GM18511 (cell line): ENCODE measurements around the gene AQP9.
"Not testable (repeated sequence)": the region's sequence is repeated elsewhere in the genome, so short reads cannot be mapped to it uniquely, and the experiment has no call there.

Source experiments
- ATAC-seq: cut with Tn5 transposase; IDR thresholded peaks from one replicate; pipeline ENCODE4 v1.9.1; 2021; ENCODE audit warnings: mild to moderate bottlenecking, moderate library complexity; ENCODE audit not compliant: unreplicated experiment

AQP9 gene

GRCh38 chr15:58179206-58179605, 41.0 kb downstream of the AQP9 start:
- ATAC-seq, result no peak

- ATAC-seq, result no peak
Observed at GRCh38 chr15:58179741-58180381, 41.7 kb downstream of the AQP9 start.

- no peak for ATAC-seq
Observed at GRCh38 chr15:58182460-58183163, 44.4 kb downstream of the AQP9 start.

- no peak for ATAC-seq
Observed at GRCh38 chr15:58185439-58185838, 47.3 kb downstream of the AQP9 start.

- ATAC-seq, result no peak
Observed at GRCh38 chr15:58189148-58189811, 51.1 kb downstream of the AQP9 start.

GRCh38 chr15:58190419-58190818, 52.2 kb downstream of the AQP9 start:
- no peak for ATAC-seq

DNA sequence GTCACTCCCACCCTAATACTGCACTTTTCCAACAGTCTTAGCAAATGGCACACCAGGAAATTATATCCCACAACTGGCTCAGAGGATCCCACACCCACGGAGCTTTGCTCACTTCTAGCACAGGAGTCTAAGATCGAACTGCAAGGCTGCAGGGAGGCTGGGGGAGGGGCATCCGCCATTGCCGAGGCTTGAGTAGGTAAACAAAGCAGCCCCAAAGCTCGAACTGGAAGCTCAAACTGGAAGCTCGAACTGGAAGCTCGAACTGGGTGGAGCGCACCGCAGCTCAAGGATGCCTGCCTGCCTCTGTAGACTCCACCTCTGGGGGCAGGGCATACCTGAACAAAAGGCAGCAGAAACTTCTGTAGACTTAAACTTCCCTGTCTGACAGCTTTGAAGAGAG, 55.5 kb downstream of the AQP9 start:
- not testable (repeated sequence) for ATAC-seq

DNA sequence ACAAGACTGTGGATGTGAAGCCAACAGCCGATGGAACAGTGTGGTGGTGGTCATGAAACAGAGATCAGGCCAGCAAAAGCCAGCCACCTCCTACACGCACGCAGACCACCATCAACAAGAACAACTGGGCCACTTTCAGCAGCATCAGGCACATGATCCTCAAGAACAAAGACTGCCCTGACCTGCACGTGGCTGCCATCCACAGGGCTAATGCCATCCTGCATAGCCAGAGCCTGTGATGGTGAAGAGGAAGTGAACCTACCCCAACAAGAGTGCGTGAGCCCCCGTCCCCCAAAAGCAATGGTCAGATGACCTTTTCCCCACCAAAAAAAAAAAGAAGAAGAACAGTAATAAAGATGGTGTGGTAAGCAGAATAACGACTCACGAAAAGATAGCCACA, 62.6 kb downstream of the AQP9 start:
- no peak for ATAC-seq

- ATAC-seq, result no peak
Observed at GRCh38 chr15:58201516-58201915, 63.3 kb downstream of the AQP9 start.

- no peak for ATAC-seq
Observed at GRCh38 chr15:58203537-58203936, 65.4 kb downstream of the AQP9 start.

- no peak for ATAC-seq
Observed at GRCh38 chr15:58206151-58206550, 68.0 kb downstream of the AQP9 start.

GRCh38 chr15:58208217-58208616, 70.0 kb downstream of the AQP9 start:
- ATAC-seq, result not testable (repeated sequence)

- ATAC-seq, result not testable (repeated sequence)
Observed at GRCh38 chr15:58209007-58209481, 70.9 kb downstream of the AQP9 start.

DNA sequence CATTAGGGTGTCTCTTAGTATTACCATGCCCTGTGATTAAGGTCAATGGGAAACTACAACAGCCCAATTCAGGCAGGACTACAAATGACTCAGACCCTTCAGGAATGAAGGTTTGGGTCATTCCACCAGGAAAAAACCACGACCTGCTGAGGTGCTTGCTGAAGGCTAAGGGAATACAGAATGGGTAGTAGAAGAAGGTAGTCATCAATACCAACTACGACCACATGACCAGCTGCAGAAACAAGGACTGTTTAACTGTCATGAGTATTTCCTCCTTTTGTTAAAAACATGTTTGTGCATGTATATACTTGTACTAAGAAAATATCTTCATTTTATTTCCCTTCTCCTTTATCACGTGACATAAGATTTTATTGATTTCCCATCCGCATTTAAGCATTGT, 71.8 kb downstream of the AQP9 start:
- not testable (repeated sequence) for ATAC-seq

DNA sequence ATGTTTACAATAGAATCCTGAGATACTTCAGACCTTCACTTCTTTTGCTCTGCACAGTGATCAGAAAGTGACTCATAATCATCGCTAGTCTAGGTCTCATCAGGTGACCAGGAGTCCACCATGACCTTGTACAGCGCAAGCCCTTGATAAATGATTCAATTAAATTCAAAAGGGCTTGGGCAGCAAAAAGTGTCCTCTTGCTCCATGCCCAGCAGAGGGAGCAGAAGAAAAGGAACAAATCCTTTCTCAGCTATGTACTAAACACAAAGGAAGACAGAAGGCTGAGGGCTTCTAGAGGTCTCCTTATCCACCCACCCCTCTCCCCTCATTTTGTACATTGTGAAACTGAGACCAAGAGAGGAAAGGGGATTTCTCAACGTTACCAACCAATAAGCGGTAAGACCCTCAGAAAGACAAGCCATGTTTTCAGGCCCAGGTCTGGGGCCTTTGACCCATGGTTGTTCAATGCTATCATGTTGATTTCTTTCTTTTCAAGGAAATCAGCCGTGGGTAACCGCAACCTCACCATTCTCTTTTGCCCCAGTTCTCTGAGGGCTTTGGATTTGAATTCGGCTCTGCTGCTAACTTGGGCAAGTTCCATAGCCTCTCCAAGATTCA, 74.8 kb downstream of the AQP9 start:
- ATAC-seq, result no peak

DNA sequence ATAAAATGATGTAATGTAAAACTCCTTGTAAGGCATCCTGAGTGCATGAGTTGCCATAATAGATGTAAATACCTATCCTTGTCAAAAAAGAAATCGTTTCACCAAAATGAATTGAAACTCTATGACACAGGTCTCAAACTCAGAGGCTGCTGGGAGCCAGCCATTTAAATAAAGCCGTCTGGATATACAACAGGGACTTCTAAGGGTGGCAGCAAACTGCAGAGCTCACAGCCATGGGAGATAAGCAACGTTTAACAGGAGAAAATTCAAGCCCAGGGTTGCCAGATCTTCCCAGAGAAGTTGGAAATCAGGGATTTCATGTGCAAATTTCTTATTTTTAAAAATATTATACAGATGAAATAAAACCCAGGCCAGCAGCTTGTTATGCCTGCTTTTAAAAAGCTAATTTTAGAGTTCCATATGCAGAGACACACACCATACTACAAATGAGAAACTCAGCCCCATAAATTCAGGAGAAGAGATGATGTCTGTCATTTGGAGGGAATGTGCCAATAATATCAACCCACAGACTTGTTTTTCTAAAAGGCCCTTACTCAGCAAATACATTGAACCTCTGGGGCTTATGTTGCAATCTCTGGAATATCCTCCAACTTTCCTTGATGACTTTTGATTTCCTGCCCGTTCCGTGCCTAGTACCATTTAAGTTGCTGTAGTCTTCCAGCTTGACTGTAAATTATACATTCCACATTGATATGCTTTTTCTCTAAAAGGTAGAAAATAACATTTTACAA, 75.6 kb downstream of the AQP9 start:
- ATAC-seq, result no peak

GRCh38 chr15:58214591-58215340, 76.6 kb downstream of the AQP9 start:
- ATAC-seq, result no peak

DNA sequence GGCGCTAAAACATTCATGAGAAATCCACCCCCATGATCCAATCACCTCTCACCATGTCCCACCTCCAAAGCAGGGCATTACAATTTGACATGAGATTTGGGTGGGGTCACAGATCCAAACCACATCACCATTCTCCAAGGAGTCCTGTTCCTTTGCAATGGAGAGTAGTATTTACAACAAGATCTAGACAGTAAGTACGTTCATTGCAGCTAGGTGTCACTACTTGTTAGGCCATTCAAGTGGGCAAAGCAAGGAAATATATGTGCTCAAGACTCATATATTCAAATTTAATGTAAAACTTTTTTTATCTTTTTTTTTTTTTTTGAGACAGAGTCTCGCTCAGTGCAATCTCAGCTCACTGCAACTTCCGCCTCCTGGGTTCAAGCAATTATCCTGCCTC, 79.3 kb downstream of the AQP9 start:
- ATAC-seq, result no peak

- ATAC-seq, result no peak
Observed at GRCh38 chr15:58221591-58222241, 83.5 kb downstream of the AQP9 start.

- ATAC-seq, result no peak
Observed at GRCh38 chr15:58222679-58223078, 84.5 kb downstream of the AQP9 start.
